Trophoblast cell (in vitro differentiated cells and primary cell): ENCODE measurements around the gene PMPCA.

Experiments used
- DNase-seq, 2 donors: peaks; one replicate each; pipeline ENCODE4 v3.0.0-alpha.2; 2016
- H2AFZ ChIP-seq: 2 replicates; pipeline ENCODE4 v1.6.1; 2013; ENCODE audit warnings: low read length, moderate library complexity, mild to moderate bottlenecking; ENCODE audit not compliant: insufficient read depth, poor library complexity
- H2AK5ac ChIP-seq: 2 replicates; pipeline ENCODE4 v1.6.1; 2013; ENCODE audit warnings: mild to moderate bottlenecking, low read length
- H2BK120ac ChIP-seq: 2 replicates; pipeline ENCODE4 v1.6.1; 2013; ENCODE audit warnings: low read length, mild to moderate bottlenecking, moderate library complexity; ENCODE audit not compliant: insufficient read depth, poor library complexity
- H2BK12ac ChIP-seq: 2 replicates; pipeline ENCODE4 v1.6.1; 2013; ENCODE audit warnings: mild to moderate bottlenecking, low read length, moderate library complexity
- H2BK5ac ChIP-seq: 2 replicates; pipeline ENCODE4 v1.6.1; 2013; ENCODE audit warnings: low read length, low read depth, moderate library complexity, mild to moderate bottlenecking; ENCODE audit not compliant: poor library complexity
- H3K14ac ChIP-seq: 2 replicates; pipeline ENCODE4 v1.6.1; 2013; ENCODE audit warnings: mild to moderate bottlenecking, low read length
- H3K18ac ChIP-seq: 2 replicates; pipeline ENCODE4 v1.6.1; 2013; ENCODE audit warnings: mild to moderate bottlenecking, low read length
- H3K23ac ChIP-seq: 2 replicates; pipeline ENCODE4 v1.6.1; 2013; ENCODE audit warnings: low read length
- H3K27ac ChIP-seq: 2 replicates; pipeline ENCODE4 v1.5.1; 2013; ENCODE audit warnings: low read depth, mild to moderate bottlenecking, inconsistent platforms, low read length, moderate library complexity
- H3K27me3 ChIP-seq: 2 replicates; pipeline ENCODE4 v1.6.1; 2013; ENCODE audit warnings: inconsistent platforms, mild to moderate bottlenecking, low read length, moderate library complexity; ENCODE audit not compliant: insufficient read depth
- H3K36me3 ChIP-seq, 2 experiments: 1 replicate in 1 of 2; 2 replicates in 1 of 2; pipeline ENCODE4 v1.6.1; 2013; ENCODE audit warnings: low read length in 2 of 2, mild to moderate bottlenecking in 2 of 2, moderate library complexity in 1 of 2; ENCODE audit not compliant: insufficient read depth in 2 of 2, control insufficient read depth in 1 of 2
- H3K4ac ChIP-seq: 2 replicates; pipeline ENCODE4 v1.6.1; 2013; ENCODE audit warnings: low read depth, mild to moderate bottlenecking, low read length, moderate library complexity
- H3K4me1 ChIP-seq, 2 experiments: 1 replicate in 1 of 2; 2 replicates in 1 of 2; pipeline ENCODE4 v1.6.1; 2013; ENCODE audit warnings: low read length in 2 of 2, mild to moderate bottlenecking in 2 of 2, moderate library complexity in 1 of 2; ENCODE audit not compliant: insufficient read depth in 2 of 2, control insufficient read depth in 1 of 2
- H3K4me2 ChIP-seq: 2 replicates; pipeline ENCODE4 v1.6.1; 2013; ENCODE audit warnings: inconsistent platforms, mild to moderate bottlenecking, low read length, moderate library complexity
- H3K4me3 ChIP-seq: 2 replicates; pipeline ENCODE4 v1.5.1; 2013; ENCODE audit warnings: mild to moderate bottlenecking, low read depth, low read length, inconsistent platforms
- H3K79me1 ChIP-seq: one replicate; pipeline ENCODE4 v1.6.1; 2013; ENCODE audit warnings: low read length
- H3K79me2 ChIP-seq: 2 replicates; pipeline ENCODE4 v1.6.1; 2013; ENCODE audit warnings: low read length, mild to moderate bottlenecking; ENCODE audit not compliant: control insufficient read depth, insufficient read depth, poor library complexity
- H3K9ac ChIP-seq: 2 replicates; pipeline ENCODE4 v1.6.1; 2013; ENCODE audit warnings: mild to moderate bottlenecking, low read length
- H3K9me3 ChIP-seq: 2 replicates; pipeline ENCODE4 v1.6.1; 2013; ENCODE audit warnings: low read depth, mild to moderate bottlenecking, control low read depth, inconsistent platforms, low read length; ENCODE audit not compliant: insufficient read depth
- H4K12ac ChIP-seq: 2 replicates; pipeline ENCODE4 v1.6.1; 2013; ENCODE audit warnings: low read depth, mild to moderate bottlenecking, low read length, moderate library complexity
- H4K8ac ChIP-seq: 2 replicates; pipeline ENCODE4 v1.6.1; 2013; ENCODE audit warnings: low read depth, mild to moderate bottlenecking, low read length, moderate library complexity
- H4K91ac ChIP-seq: one replicate; pipeline ENCODE4 v1.6.1; 2013; ENCODE audit warnings: low read depth, mild to moderate bottlenecking, low read length, moderate library complexity
- WGBS: extraction: QIAGEN DNeasy Blood & Tissue Kit; methylation state at CpG from one replicate; pipeline ENCODE4 v1.1.7; 2013; ENCODE audit warnings: missing lambda C conversion rate; ENCODE audit not compliant: insufficient read length, insufficient coverage; ENCODE audit errors: extremely low coverage; 5-methylcytosine and 5-hydroxymethylcytosine counted together

PMPCA gene

DNA sequence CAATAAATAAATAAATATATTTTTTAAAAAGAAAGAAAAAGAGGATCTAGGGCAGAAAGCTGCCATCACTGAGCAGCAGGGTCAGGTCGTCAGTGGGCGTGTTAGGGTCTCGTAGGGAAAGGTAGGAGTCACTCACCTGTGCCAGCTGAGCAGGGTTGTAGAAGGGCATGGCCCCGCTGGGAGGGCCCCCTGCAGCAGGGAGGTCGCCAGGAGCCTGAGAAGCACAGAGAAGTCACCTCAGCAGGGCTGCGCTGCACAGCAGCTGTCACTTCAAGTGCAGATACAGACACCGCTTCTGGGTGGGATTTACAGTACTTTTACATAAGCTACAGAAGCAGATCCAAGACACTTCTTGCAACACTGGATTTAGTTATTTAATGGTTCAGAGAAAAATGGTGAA lies 33.2 kb downstream of the PMPCA start:
- no peaks in the 10 kb centered on the region for H3K27me3 ChIP-seq
- H3K14ac ChIP-seq, result no peak overlapping the region
- DNase-seq, result no peak
- H3K27ac ChIP-seq, result no peak overlapping the region
- no peak overlapping the region for H3K4me3 ChIP-seq
- H3K9ac ChIP-seq, result no peak overlapping the region
- H2AFZ ChIP-seq, result no peak overlapping the region
- no peak overlapping the region for H4K12ac ChIP-seq
- no CpG with 5 or more reads among the region's 7 CpGs for WGBS
- no peak overlapping the region for H3K23ac ChIP-seq
- no peaks in the 10 kb centered on the region for H3K4me1 ChIP-seq
- no peak overlapping the region for H2BK120ac ChIP-seq
- H3K18ac ChIP-seq, result no peak overlapping the region
- H3K9me3 ChIP-seq, result no peaks in the 10 kb centered on the region
- H2BK5ac ChIP-seq, result no peak overlapping the region
- H3K4me2 ChIP-seq, result no peak overlapping the region
- H2AK5ac ChIP-seq, result no peak overlapping the region
- H3K4ac ChIP-seq, result no peak overlapping the region
- peaks cover 5% of the 10 kb centered on the region for H3K79me2 ChIP-seq
- no peak overlapping the region for H4K91ac ChIP-seq
- peaks cover 76% of the 10 kb centered on the region in 2 experiments for H3K36me3 ChIP-seq
- H4K8ac ChIP-seq, result no peak overlapping the region
- H3K79me1 ChIP-seq, result peaks cover 7% of the 10 kb centered on the region
- H2BK12ac ChIP-seq, result no peak overlapping the region

DNA sequence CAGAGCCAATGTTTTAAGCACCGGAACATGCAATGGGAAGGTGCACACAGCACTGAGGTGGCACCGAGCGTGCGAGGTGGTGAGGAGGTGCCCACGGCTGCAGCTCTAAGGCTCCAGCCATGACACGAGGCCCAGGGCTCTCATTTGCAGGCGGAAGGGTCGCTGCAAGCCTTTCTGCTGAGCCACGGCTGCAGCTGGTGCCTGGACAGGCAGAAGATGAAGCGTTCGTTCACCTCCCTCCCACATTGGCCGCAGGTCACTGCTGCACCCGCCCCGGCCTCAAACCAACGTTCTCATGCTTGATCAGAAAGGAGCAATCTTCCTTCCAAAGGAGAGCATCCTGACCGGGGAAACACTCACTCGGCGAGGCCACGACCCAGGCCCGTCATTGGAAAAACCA lies 33.6 kb downstream of the PMPCA start:
- H3K4me2 ChIP-seq, result no peak overlapping the region
- peaks cover 79 to 81% of the 10 kb centered on the region in 2 experiments for H3K36me3 ChIP-seq
- H3K9me3 ChIP-seq, result no peaks in the 10 kb centered on the region
- H3K4me3 ChIP-seq, result no peak overlapping the region
- DNase-seq, result no peak
- H3K27me3 ChIP-seq, result no peaks in the 10 kb centered on the region
- H2BK12ac ChIP-seq, result no peak overlapping the region
- no peak overlapping the region for H2AFZ ChIP-seq
- no peak overlapping the region for H4K91ac ChIP-seq
- no peak overlapping the region for H4K8ac ChIP-seq
- no peak overlapping the region for H2AK5ac ChIP-seq
- H3K4me1 ChIP-seq, result no peaks in the 10 kb centered on the region
- H4K12ac ChIP-seq, result no peak overlapping the region
- H3K14ac ChIP-seq, result no peak overlapping the region
- peaks cover 2% of the 10 kb centered on the region for H3K79me2 ChIP-seq
- no peak overlapping the region for H2BK120ac ChIP-seq
- no peak overlapping the region for H3K9ac ChIP-seq
- no CpG with 5 or more reads among the region's 20 CpGs for WGBS
- no peak overlapping the region for H2BK5ac ChIP-seq
- no peak overlapping the region for H3K18ac ChIP-seq
- H3K27ac ChIP-seq, result no peak overlapping the region
- H3K4ac ChIP-seq, result no peak overlapping the region
- peaks cover 5% of the 10 kb centered on the region for H3K79me1 ChIP-seq
- H3K23ac ChIP-seq, result no peak overlapping the region

DNA sequence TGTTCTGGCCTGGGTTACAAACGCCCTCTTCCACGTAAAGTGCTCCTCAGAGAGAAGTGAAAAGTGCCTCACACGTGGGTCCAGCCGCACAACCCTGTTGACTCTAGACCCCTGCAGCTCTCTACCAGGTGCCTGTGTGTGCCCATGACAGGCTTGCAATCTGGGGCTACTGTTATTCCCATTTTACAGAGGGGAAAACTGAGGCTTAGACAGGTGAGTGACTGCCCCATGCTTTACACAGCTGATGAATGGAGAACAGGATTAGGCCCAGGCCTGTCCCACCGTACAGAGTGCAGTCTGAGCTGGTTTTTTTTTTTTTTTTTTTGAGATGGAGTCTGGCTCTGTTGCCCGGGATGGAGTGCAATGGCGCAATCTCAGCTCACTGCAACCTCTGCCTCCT lies 35.3 kb downstream of the PMPCA start:
- H3K4me1 ChIP-seq, result no peaks in the 10 kb centered on the region
- H2BK12ac ChIP-seq, result no peak overlapping the region
- no peak overlapping the region for H2BK120ac ChIP-seq
- H2AFZ ChIP-seq, result no peak overlapping the region
- DNase-seq, result no peak
- H3K4ac ChIP-seq, result no peak overlapping the region
- no peak overlapping the region for H4K12ac ChIP-seq
- no CpG with 5 or more reads among the region's 7 CpGs for WGBS
- H3K9me3 ChIP-seq, result no peaks in the 10 kb centered on the region
- H3K79me2 ChIP-seq, result no peaks in the 10 kb centered on the region
- H3K27ac ChIP-seq, result no peak overlapping the region
- no peak overlapping the region for H4K8ac ChIP-seq
- no peak overlapping the region for H2AK5ac ChIP-seq
- H3K4me2 ChIP-seq, result no peak overlapping the region
- H3K4me3 ChIP-seq, result no peak overlapping the region
- H2BK5ac ChIP-seq, result no peak overlapping the region
- no peaks in the 10 kb centered on the region for H3K79me1 ChIP-seq
- peaks cover 88 to 92% of the 10 kb centered on the region in 2 experiments for H3K36me3 ChIP-seq
- H3K18ac ChIP-seq, result no peak overlapping the region
- H3K14ac ChIP-seq, result no peak overlapping the region
- H4K91ac ChIP-seq, result no peak overlapping the region
- H3K23ac ChIP-seq, result no peak overlapping the region
- H3K9ac ChIP-seq, result no peak overlapping the region
- H3K27me3 ChIP-seq, result no peaks in the 10 kb centered on the region

DNA sequence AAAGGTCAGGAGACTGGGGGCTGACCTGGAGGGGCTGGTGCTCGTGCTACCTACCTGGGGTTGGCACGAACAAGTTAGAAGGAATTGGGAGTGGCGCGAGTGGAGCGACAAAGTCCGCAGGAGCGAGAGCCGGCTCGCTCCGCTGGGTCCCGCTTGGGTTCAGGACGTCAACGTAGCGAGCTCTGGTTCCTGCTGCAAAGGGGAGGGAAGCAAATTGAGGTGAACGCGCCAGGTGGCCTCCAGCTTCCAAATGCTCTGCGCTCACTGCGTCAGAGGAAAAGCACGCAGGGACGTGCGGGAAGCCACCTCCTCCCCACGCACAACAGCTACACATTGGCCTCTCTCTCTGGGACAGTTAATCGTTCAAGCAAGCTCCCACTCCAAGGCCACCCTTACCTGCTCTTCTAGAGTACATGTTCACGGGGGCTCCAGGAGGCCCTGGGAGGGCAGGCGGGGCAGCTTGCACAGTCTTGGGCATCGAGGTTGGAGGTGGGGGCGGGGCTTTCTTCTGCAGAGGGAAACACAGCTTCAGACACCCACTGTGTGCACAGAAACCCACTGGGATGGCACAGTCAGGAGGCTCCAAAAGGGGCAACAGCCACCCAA lies 36.8 kb downstream of the PMPCA start:
- Histone ChIP-seq H2AK5ac (no peak overlapping the region), H3K79me2 (no peaks in the 10 kb centered on the region)

More for the DNA sequence above, 36.8 kb downstream of the PMPCA start:
- H2BK5ac ChIP-seq, result no peak overlapping the region
- DNase-seq, result no peak
- H3K79me1 ChIP-seq, result no peaks in the 10 kb centered on the region
- no peaks in the 10 kb centered on the region for H3K27me3 ChIP-seq
- no peak overlapping the region for H3K23ac ChIP-seq
- WGBS, result no CpG with 5 or more reads among the region's 27 CpGs
- no peak overlapping the region for H3K18ac ChIP-seq
- no peak overlapping the region for H3K4me3 ChIP-seq
- H3K36me3 ChIP-seq, result peaks cover 81 to 85% of the 10 kb centered on the region in 2 experiments
- H4K91ac ChIP-seq, result no peak overlapping the region
- no peaks in the 10 kb centered on the region for H3K4me1 ChIP-seq
- no peak overlapping the region for H2AFZ ChIP-seq
- no peak overlapping the region for H3K4me2 ChIP-seq
- H2BK120ac ChIP-seq, result no peak overlapping the region
- H3K9me3 ChIP-seq, result peaks cover 2% of the 10 kb centered on the region
- no peak overlapping the region for H4K8ac ChIP-seq
- H3K27ac ChIP-seq, result no peak overlapping the region
- H3K9ac ChIP-seq, result no peak overlapping the region
- H2BK12ac ChIP-seq, result no peak overlapping the region
- no peak overlapping the region for H3K14ac ChIP-seq
- H4K12ac ChIP-seq, result no peak overlapping the region
- H3K4ac ChIP-seq, result no peak overlapping the region
